Subcutaneous abdominal adipose tissue (tissue), 5 donors: ENCODE data around the gene NSD1.

Source experiments
- H3K27ac ChIP-seq: one replicate; pipeline ENCODE4 v1.7.0; 2013; ENCODE audit warnings: low read depth, mild to moderate bottlenecking, inconsistent platforms, low read length, moderate library complexity
- H3K27me3 ChIP-seq, 5 donors: one replicate each; pipeline ENCODE4 v1.7.0; 2013; ENCODE audit warnings: low read length in 5 of 5, inconsistent platforms in 1 of 5; ENCODE audit not compliant: control insufficient read depth in 5 of 5, insufficient read depth in 4 of 5
- H3K36me3 ChIP-seq, 5 donors: one replicate each; pipeline ENCODE4 v1.7.0; 2013; ENCODE audit warnings: low read length in 5 of 5; ENCODE audit not compliant: control insufficient read depth in 5 of 5, insufficient read depth in 5 of 5
- H3K4me1 ChIP-seq, 5 donors: one replicate each; pipeline ENCODE4 v1.7.0; 2013; ENCODE audit warnings: low read length in 5 of 5, mild to moderate bottlenecking in 3 of 5, moderate library complexity in 1 of 5; ENCODE audit not compliant: control insufficient read depth in 5 of 5, insufficient read depth in 5 of 5
- H3K4me3 ChIP-seq, 5 donors: one replicate each; pipeline ENCODE4 v1.7.0; 2013; ENCODE audit warnings: low read length in 5 of 5, low read depth in 1 of 5
- H3K9ac ChIP-seq, 5 donors: one replicate each; pipeline ENCODE4 v1.7.0; 2013; ENCODE audit warnings: low read length in 5 of 5, mild to moderate bottlenecking in 4 of 5, moderate library complexity in 3 of 5
- H3K9me3 ChIP-seq, 5 donors: one replicate each; pipeline ENCODE4 v1.7.0; 2013; ENCODE audit warnings: low read length in 5 of 5; ENCODE audit not compliant: control insufficient read depth in 5 of 5
- donor health status: healthy.
- donor health status: healthy.
- donor health status: healthy.
- donor health status: healthy.
- donor health status: healthy.

NSD1 gene

DNA sequence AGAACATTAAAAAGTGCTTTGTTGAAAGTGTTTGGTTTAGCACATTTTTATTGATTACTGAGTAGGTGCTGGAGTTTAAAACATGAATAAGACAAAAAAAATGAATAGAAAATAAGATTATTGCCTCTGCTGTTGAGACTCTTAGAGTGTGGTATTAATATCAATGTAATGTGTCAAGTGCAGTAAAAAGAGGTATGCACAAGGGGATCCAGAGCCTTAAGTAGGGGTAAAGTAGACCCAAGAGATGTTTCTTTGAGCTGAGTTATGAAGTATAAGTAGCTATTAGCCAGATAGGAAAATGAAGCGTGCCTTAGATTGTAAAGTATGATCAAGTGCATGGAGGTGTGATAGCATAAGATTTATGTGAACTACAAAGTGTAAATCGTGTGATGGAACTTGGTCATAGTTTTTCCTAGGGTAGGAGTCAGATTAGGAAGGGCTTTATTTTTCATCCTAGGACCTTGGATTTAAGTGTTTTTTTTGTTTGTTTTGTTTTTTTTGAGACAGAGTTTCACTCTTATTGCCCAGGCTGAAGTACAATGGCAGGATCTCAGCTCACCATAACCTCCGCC lies 45.2 kb downstream of the NSD1 start:
- no peak overlapping the region for H3K4me3 ChIP-seq
- no peaks in the 10 kb centered on the region for H3K27me3 ChIP-seq
- H3K9me3 ChIP-seq, result no peaks in the 10 kb centered on the region
- H3K4me1 ChIP-seq, result peaks cover 0 to 3% (median 0%) of the 10 kb centered on the region in 5 donors
- H3K36me3 ChIP-seq, result peaks cover 0 to 5% (median 0%) of the 10 kb centered on the region in 5 donors
- no peak overlapping the region for H3K27ac ChIP-seq
- no peak overlapping the region for H3K9ac ChIP-seq

DNA sequence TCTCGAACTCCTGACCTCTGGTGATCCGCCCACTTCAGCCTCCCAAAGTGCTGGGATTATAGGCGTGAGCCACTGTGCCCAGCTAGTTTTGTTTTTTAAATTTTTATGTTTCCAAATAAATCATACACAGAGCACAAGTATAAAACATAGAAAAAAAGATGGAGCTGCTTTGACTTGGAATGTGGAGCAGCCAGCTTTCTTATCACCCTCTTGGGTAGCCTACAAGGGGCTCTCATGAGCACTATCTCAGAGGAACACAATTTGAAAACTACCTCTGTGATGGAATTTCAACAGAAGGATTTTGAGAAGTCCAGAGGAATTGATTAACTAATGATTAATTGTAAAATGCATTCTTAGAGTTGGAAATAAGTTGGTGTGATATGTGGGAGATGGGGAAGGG lies 45.9 kb downstream of the NSD1 start:
- Histone ChIP-seq H3K9me3 (no peaks in the 10 kb centered on the region), H3K4me1 (peaks cover 0 to 7% (median 2%) of the 10 kb centered on the region in 5 donors), H3K27me3 (no peaks in the 10 kb centered on the region), H3K9ac (no peak overlapping the region), H3K4me3 (no peak overlapping the region), H3K27ac (no peak overlapping the region), H3K36me3 (peaks cover 0 to 5% (median 0%) of the 10 kb centered on the region in 5 donors)

- Histone ChIP-seq H3K4me3 (no peak overlapping the region), H3K27me3 (no peaks in the 10 kb centered on the region), H3K4me1 (peaks cover 0 to 5% (median 3%) of the 10 kb centered on the region in 5 donors), H3K36me3 (peaks cover 2 to 10% (median 6%) of the 10 kb centered on the region in 5 donors), H3K9me3 (no peaks in the 10 kb centered on the region), H3K9ac (no peak overlapping the region), H3K27ac (no peak overlapping the region)
These were observed 49.6 kb downstream of the NSD1 start for GRCh38 chr5:177183142-177183541.

GRCh38 chr5:177183766-177184360 lies 50.3 kb downstream of the NSD1 start:
- no peaks in the 10 kb centered on the region for H3K9me3 ChIP-seq
- H3K9ac ChIP-seq, result no peak overlapping the region
- H3K27ac ChIP-seq, result no peak overlapping the region
- peaks cover 0 to 7% (median 3%) of the 10 kb centered on the region in 5 donors for H3K4me1 ChIP-seq
- H3K27me3 ChIP-seq, result no peaks in the 10 kb centered on the region
- H3K36me3 ChIP-seq, result peaks cover 2 to 10% (median 6%) of the 10 kb centered on the region in 5 donors
- H3K4me3 ChIP-seq, result no peak overlapping the region

- Histone ChIP-seq H3K9ac (peak overlapping the region in 1 of 5 donors; percentile 2), H3K4me1 (peaks cover 0 to 8% (median 5%) of the 10 kb centered on the region in 5 donors), H3K27me3 (no peaks in the 10 kb centered on the region), H3K4me3 (no peak overlapping the region), H3K36me3 (peaks cover 2 to 10% (median 6%) of the 10 kb centered on the region in 5 donors), H3K27ac (no peak overlapping the region), H3K9me3 (no peaks in the 10 kb centered on the region)
These were observed 52.4 kb downstream of the NSD1 start for GRCh38 chr5:177185993-177186392.

GRCh38 chr5:177186645-177187044 lies 53.1 kb downstream of the NSD1 start:
- H3K27me3 ChIP-seq, result no peaks in the 10 kb centered on the region
- no peaks in the 10 kb centered on the region for H3K9me3 ChIP-seq
- H3K9ac ChIP-seq, result peak overlapping the region in 1 of 5 donors; percentile 2
- H3K4me3 ChIP-seq, result no peak overlapping the region
- peaks cover 2 to 10% (median 6%) of the 10 kb centered on the region in 5 donors for H3K36me3 ChIP-seq
- H3K27ac ChIP-seq, result no peak overlapping the region
- H3K4me1 ChIP-seq, result peaks cover 0 to 8% (median 5%) of the 10 kb centered on the region in 5 donors

- Histone ChIP-seq H3K4me3 (no peak overlapping the region), H3K36me3 (peaks cover 4 to 16% (median 11%) of the 10 kb centered on the region in 5 donors), H3K27me3 (no peaks in the 10 kb centered on the region), H3K9me3 (no peaks in the 10 kb centered on the region), H3K27ac (no peak overlapping the region), H3K9ac (no peak overlapping the region), H3K4me1 (peaks cover 0 to 8% (median 5%) of the 10 kb centered on the region in 5 donors)
These were observed 55.2 kb downstream of the NSD1 start for GRCh38 chr5:177188775-177189174.

- Histone ChIP-seq H3K27me3 (no peaks in the 10 kb centered on the region), H3K9me3 (no peaks in the 10 kb centered on the region), H3K9ac (no peak overlapping the region), H3K4me1 (peaks cover 0 to 8% (median 3%) of the 10 kb centered on the region in 5 donors), H3K27ac (no peak overlapping the region), H3K36me3 (peaks cover 6 to 22% (median 13%) of the 10 kb centered on the region in 5 donors), H3K4me3 (no peak overlapping the region)
These were observed 55.8 kb downstream of the NSD1 start for GRCh38 chr5:177189416-177189815.

DNA sequence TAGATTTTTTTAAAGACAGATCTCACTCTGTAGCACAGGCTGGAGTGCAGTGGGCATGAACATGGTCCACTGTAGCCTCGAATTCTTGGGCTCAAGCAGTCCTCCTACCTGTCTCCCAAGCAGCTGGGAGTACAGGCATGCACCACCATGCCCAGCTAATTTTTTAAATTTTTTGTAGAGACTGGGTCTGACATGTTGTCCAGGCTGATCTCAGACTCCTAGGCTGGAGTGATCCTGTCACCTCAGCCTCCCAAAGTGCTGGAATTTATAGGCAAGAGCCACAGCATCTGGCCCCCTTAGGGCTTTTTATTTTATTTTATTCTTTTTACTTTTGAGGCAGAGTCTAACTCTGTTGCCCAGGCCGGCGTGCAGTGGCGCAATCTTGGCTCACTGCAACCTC lies 56.4 kb downstream of the NSD1 start:
- no peaks in the 10 kb centered on the region for H3K27me3 ChIP-seq
- no peak overlapping the region for H3K4me3 ChIP-seq
- H3K9ac ChIP-seq, result no peak overlapping the region
- no peaks in the 10 kb centered on the region for H3K9me3 ChIP-seq
- no peak overlapping the region for H3K27ac ChIP-seq
- peaks cover 0 to 8% (median 3%) of the 10 kb centered on the region in 5 donors for H3K4me1 ChIP-seq
- H3K36me3 ChIP-seq, result peaks cover 6 to 24% (median 15%) of the 10 kb centered on the region in 5 donors

DNA sequence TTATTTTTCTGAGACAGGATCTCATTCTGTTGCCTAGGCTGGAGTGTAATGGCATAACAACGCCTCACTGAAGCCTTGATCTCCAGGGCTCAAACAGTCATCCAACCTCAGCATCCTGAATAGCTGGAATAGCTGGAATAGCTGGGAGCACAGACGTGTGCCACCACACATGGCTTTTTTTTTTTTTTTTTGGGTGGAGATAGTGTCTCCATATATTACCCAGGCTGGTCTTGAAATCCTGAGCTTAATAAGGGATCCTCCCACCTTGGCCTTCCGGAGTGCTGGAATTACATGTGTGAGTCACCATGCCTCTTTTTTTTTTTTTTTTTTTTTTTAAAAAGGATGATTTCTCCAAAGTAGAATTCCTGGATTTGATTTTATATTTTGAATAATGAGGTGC lies 60.7 kb downstream of the NSD1 start:
- Histone ChIP-seq H3K27ac (no peak overlapping the region), H3K4me3 (no peak overlapping the region), H3K4me1 (peaks cover 0 to 1% (median 0%) of the 10 kb centered on the region in 5 donors), H3K9me3 (no peaks in the 10 kb centered on the region), H3K27me3 (no peaks in the 10 kb centered on the region), H3K9ac (no peak overlapping the region), H3K36me3 (peaks cover 16 to 47% (median 28%) of the 10 kb centered on the region in 5 donors)
